Hindlimb muscle (tissue), 1 donor: Measurements from ENCODE around the gene GAA. TPM values are rescaled to one million over a fixed set of nuclear protein-coding genes. Genes with fewer than 3 reads are reported as not detected.

Experiments
- DNase-seq: peaks from one replicate; pipeline ENCODE4 v3.0.0-alpha.2; 2013
- polyA plus RNA-seq: library from polyadenylated mRNA; unstranded; fragments of 120-200 nt; gene quantifications from one replicate; pipeline ENCODE4 v1.2.1, GENCODE V29; 2013; ENCODE audit not compliant: insufficient read length

GAA gene
- polyA plus RNA-seq, 1 donor: 38.6 TPM

DNA sequence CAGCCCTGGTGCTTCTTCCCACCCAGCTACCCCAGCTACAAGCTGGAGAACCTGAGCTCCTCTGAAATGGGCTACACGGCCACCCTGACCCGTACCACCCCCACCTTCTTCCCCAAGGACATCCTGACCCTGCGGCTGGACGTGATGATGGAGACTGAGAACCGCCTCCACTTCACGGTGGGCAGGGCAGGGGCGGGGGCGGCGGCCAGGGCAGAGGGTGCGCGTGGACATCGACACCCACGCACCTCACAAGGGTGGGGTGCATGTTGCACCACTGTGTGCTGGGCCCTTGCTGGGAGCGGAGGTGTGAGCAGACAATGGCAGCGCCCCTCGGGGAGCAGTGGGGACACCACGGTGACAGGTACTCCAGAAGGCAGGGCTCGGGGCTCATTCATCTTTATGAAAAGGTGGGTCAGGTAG is 3.6 kb downstream of the GAA start:
- DNase-seq: no peak

DNA sequence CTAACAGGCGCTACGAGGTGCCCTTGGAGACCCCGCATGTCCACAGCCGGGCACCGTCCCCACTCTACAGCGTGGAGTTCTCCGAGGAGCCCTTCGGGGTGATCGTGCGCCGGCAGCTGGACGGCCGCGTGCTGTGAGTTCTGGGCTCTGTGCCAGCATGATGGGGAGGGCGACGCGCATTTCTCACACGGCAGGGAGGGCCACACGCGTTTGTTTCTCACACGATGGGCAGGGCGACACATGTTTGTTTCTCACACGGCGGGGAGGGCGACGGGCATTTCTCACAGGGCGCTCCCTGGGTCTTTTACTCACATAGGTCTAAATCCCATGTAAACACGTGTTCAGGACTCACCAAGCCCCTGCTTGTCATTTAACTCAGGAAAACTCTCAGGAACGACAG is 4.4 kb downstream of the GAA start:
- no peak for DNase-seq

DNA sequence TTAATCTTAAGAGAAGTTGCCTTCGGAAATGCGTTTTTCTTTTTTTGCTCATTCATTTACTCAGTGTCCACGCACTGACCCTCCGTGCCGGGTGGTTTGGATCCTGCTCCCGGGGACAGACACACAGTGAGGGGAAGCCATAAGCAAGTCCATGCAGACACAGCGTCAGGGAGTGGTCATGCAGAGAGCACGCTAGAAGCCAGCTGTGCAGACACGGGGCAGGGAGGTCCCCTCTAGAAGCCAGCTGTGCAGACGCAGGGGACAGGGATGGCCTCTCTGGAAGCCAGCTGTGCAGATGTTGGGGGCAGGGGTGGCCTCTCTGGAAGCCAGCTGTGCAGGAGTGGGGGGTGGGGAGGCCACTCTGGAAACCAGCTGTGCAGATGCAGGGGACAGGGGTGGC is 4.8 kb downstream of the GAA start:
- DNase-seq: no peak

DNA sequence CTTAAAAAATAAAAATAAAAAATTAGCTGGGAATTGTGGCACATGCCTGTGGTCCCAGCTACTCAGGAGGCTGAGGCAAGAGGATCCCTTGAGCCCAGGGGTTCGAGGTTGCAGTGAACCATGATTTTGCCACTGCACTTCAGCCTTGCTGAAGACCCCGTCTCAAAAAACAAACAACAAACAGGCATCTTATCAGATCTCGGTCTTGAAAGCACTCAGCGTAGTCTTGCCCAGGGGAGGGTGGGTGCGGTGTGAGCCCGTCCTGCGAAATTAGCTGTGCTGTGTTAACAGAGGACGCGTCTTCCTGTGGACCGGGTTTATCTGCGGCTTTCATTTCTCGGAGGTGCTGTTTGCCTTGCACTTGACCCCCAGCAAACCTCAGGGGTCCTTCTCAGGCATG is 5.4 kb downstream of the GAA start:
- no peak for DNase-seq

DNA sequence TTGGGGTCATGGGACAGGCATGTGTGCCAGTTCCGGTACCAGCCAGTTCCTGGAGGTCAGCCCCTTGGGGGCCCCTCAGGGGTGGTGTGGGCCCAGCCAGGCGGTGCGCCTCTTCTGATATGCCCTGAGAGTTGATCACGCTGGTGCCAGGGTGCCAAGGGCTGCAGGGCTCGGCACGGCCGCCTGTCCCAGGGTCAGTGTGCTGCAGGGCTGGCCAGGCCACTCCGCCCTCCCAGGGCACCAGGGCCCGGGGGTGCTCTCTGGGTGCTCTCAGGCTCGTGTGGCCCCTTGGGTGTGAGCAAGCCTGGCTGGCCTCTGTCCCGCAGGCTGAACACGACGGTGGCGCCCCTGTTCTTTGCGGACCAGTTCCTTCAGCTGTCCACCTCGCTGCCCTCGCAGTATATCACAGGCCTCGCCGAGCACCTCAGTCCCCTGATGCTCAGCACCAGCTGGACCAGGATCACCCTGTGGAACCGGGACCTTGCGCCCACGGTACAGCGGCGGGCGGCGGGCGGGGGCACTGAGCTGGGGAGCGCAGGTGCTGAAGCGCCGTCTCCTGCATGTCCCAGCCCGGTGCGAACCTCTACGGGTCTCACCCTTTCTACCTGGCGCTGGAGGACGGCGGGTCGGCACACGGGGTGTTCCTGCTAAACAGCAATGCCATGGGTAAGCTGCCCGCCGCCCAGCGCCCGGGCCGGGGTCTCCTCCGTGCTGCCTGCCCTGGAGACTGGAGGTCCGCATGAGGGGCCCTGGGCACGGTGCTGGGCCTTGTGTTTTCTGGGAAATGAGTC is 6.0 kb downstream of the GAA start:
- no peak for DNase-seq

DNA sequence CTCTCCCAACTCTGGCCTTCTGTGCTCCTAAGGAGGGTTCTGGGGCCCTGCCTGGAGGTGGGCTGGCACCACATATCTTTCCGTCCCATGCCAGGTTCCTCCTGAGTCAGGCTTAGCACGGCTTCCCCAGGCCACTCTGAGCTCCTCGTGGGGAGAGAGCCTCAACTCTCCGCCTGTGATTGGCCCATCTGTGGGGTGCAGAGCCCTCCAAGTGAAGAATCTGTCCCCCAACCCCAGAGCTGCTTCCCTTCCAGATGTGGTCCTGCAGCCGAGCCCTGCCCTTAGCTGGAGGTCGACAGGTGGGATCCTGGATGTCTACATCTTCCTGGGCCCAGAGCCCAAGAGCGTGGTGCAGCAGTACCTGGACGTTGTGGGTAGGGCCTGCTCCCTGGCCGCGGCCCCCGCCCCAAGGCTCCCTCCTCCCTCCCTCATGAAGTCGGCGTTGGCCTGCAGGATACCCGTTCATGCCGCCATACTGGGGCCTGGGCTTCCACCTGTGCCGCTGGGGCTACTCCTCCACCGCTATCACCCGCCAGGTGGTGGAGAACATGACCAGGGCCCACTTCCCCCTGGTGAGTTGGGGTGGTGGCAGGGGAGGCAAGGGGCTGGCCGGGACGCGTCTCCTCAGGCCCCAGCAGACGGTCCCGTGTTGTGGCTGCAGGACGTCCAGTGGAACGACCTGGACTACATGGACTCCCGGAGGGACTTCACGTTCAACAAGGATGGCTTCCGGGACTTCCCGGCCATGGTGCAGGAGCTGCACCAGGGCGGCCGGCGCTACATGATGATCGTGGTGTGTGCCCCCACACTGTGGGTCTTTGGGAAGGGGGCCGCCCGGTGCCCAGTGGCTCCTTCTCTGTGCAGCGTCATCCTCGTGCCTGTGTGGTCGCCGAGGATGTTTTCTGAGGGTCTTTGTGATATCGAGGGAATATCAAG is 6.9 kb downstream of the GAA start:
- no peak for DNase-seq

DNA sequence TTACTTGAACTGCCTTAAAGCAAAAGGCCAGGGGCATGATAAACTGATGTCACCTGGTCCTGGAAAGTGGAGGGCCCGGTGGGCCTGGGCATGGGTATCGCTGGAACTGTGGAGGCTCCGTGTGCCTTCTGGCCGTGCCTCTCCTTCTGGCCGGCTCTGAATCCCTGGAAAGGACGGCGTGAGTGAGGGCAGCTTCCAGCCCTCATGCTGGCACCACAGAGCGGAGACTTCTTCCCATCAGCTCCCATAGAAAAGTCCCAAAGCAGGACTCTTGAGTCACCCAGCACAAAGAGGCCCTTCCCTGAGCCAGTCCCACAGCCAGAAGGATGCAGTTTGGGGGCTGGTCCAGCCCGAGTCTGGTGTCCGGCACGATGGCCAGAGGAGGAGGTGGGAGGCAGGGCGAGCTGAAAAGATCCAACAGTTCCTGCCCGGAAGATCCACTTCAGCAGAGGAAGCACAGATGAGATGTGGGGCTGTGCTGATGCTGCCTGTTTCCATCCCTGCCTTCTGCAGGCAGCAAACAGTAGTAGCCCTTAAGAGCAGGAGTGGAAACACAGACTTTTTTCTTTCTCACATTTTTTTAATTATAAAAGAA is 7.8 kb downstream of the GAA start:
- DNase-seq: no peak

DNA sequence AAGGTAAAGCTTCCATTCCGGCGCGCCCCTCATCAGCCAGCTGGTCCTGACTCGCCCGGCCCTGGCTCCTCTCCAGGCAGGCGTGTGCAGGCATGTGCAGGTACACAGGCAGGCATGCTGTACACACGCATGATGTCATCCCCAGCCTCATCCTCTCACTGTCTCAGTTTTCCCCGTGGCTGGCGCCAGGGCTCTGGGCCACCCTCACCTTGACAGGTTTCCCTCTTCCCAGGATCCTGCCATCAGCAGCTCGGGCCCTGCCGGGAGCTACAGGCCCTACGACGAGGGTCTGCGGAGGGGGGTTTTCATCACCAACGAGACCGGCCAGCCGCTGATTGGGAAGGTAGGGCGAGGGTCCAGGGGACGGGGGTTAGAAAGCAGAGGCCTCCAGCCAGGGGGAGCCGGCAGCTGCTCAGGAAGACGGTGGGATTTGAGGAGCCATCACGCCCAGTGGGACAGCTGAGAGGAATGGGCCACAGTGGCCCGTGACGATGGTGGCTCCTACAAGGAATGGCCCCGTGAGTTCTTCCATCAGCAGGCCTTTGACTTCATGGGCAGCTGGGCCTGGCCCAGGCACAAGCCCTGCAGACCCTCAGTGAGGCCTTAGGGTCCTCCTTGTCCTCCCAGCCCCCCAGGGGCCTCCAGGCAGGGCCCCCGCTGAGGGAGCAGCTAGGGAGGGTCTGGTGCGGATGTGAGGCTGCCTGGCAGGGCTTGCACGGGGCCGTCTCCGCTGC is 8.5 kb downstream of the GAA start:
- DNase-seq: no peak

DNA sequence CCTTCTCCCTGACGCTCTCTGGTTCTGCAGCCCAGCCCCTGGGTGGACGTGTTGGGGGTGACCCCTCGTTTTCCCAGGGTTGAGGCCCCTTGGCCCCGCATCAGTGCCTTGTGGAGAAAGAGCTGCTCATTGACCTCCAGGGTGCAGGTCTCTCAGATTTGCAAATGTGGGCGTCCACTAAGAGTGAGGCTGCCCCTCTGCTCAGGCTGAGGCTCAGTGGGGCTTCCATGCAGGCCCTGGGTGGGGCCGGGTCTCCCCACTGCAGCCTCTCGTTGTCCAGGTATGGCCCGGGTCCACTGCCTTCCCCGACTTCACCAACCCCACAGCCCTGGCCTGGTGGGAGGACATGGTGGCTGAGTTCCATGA is 9.0 kb downstream of the GAA start:
- no peak for DNase-seq

DNA sequence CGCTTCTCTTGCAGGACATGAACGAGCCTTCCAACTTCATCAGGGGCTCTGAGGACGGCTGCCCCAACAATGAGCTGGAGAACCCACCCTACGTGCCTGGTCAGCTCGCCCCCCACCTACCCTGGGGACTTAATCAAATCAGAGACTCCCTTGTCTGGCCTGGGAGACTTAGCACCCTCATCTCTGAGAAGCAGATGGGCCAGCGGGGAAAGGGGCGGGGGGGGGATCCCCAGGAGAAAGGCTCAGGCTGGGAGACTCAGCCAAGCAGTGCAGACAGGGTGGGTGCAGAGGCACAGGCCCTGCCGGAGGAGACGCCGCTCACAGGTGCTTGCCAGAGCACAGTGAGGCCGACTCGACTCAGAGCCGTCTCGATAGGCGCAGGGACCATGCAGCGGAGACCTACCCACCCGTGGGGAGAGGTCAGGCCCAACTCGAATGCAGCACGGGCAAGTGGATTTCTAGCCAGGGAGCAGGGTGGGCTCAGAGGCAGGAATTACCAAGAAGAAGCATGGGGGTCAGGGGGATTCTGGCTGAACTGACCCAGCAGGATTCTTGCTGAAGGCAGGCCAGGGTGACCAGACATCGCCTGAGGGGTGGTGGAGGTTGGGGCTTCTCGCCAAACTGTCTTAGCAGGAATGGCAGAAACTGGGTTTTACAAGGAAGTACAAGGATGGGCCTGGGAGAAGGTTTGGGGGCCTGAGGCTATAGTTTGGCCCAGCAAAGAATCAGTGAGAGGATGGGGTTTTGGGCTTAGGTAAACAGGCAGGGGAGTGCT is 9.7 kb downstream of the GAA start:
- no peak for DNase-seq

DNA sequence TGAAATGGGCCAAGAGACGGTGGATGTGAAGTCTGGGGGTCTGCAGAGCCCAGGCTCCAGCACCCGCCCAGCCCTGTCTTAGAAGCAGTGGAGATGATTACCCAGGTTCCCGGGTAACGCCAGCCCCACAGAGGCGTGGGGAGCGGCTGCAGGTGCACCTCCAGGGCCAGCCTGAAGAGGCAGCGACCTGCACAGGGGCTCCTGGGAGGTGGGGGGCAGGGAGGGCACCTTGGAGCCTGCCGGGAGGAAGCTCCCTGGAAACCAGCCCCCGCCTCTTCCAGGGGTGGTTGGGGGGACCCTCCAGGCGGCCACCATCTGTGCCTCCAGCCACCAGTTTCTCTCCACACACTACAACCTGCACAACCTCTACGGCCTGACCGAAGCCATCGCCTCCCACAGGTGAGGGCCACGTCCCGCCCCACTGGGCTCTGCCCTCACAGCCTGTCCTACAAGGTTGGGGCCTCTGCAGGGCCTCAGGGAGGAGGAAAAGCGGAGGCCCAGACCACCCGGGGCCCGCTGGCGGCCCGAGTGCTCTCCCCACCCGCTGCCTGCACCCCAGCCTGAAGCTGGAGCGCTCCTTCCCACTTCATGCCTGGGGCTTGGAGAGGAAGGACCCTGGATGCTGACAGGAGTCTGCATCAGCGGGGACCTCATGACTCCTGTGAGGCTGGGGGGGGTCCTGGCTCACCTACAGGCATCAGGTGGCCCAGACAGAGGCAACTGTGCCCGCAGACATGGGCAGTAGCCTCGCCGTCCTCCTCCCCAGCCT is 10.5 kb downstream of the GAA start:
- DNase-seq: no peak

DNA sequence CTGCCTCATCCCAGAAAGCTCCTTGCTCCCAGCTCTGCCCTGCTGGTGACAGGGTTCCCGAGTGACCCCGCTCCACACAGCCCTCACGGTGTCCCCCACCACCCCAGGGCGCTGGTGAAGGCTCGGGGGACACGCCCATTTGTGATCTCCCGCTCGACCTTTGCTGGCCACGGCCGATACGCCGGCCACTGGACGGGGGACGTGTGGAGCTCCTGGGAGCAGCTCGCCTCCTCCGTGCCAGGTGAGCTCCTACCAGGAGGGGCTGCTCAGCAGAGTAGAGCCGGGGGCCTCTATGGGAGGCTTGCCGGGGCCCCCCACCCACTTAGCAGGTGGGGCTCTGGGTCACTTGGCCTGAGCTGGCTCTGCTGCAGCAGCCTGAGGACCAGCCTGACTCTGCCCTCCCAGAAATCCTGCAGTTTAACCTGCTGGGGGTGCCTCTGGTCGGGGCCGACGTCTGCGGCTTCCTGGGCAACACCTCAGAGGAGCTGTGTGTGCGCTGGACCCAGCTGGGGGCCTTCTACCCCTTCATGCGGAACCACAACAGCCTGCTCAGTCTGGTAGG is 11.2 kb downstream of the GAA start:
- DNase-seq: no peak

DNA sequence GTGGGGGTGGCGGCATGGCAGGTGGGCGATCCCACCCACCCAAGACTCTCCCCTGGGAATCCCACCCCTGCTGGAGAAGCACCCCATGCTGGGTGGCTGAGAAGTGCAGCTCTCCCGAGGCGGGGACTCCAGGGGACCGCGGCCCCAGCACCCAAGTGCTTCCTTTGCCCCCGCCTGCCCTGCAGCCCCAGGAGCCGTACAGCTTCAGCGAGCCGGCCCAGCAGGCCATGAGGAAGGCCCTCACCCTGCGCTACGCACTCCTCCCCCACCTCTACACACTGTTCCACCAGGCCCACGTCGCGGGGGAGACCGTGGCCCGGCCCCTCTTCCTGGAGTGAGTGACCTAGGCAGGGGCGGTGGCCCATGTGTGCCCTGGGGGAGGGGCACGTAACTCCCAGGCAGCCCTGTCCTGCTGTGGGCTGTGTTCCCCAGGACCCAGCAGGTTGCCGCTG is 11.7 kb downstream of the GAA start:
- no peak for DNase-seq

DNA sequence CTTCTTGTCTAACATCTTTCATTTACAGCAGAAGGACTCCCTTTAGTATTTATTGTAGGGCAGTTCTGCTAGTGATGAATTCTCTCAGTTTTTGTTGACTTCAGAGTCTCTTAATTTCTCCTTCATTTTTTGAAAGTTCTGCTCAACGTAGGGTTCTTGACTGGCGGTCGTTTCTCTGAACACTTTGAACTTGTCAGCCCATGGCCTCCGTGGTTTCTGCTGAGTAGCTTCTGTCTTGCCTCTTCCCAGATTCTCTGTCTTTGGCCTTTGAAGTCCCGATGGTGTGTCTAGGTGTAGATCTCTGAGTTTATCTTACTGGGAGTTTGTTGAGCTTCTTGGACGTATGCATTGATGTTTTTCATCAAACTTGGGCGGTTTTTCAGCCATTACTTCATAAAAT is 13.4 kb downstream of the GAA start:
- DNase-seq: no peak

DNA sequence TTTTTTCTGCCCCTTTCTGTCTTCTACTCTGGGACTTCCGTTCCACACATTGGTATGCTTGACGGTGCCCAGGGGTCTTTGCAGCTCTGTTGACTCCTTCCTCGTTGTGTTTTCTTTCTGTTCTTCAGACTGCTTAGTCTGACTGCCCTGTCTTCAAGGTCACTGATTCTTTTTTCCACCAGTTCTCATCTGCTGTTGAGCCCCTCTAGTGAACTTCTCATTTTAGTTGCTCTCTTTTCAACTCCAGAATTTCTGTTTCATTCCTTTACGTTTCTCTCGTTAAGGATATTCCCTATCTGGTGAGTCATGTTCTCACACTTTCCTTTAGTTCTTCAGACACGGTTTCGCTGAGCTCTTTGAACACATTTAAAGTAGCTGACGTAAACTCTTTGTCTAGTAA is 13.8 kb downstream of the GAA start:
- DNase-seq: no peak

DNA sequence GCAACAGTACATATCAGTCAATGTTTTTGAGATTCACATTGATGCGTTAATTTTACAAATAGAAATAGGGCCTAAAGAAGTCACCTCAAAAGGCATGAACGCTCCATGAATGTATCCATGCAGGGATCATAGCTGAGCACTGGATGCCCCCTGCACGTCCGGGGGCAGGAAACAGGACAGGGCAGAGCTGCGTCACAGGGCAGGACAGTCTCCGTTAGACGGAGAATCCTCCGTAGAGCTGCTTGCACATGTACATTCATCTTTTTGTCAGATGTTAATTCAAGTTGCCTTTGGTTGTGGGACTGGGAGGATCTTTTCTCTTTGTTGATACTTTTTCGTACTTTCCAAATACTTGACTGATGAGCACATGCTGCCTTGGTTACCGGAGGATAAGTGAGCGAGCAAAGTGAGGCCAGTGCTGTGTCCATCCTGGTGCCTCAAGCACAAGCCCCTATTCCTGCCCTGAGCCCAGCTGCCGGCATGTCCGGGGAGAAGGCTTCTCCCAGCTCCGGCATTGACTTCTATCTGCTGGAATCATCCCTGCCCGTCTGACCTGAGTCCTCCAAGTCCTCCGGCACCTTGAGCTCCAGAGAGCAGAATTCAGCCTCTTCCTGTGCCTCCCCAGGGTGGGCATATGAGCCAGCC is 15.0 kb downstream of the GAA start:
- DNase-seq: no peak

DNA sequence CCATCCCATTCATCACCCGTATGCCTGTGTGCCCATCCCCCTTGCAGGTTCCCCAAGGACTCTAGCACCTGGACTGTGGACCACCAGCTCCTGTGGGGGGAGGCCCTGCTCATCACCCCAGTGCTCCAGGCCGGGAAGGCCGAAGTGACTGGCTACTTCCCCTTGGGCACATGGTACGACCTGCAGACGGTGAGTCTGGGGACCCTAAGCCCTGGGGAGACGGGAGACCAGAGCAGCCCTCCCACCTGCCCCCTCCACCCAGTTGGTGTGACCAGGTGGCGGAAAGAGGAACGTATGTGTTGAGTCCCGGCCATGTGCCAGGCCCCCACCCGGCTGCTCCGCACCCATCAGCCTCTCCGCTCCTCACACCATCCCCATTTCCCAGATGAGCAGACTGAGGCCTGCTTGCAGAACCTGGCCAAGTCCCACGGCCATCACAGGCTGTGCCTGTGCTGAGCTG is 15.6 kb downstream of the GAA start:
- DNase-seq: no peak

DNA sequence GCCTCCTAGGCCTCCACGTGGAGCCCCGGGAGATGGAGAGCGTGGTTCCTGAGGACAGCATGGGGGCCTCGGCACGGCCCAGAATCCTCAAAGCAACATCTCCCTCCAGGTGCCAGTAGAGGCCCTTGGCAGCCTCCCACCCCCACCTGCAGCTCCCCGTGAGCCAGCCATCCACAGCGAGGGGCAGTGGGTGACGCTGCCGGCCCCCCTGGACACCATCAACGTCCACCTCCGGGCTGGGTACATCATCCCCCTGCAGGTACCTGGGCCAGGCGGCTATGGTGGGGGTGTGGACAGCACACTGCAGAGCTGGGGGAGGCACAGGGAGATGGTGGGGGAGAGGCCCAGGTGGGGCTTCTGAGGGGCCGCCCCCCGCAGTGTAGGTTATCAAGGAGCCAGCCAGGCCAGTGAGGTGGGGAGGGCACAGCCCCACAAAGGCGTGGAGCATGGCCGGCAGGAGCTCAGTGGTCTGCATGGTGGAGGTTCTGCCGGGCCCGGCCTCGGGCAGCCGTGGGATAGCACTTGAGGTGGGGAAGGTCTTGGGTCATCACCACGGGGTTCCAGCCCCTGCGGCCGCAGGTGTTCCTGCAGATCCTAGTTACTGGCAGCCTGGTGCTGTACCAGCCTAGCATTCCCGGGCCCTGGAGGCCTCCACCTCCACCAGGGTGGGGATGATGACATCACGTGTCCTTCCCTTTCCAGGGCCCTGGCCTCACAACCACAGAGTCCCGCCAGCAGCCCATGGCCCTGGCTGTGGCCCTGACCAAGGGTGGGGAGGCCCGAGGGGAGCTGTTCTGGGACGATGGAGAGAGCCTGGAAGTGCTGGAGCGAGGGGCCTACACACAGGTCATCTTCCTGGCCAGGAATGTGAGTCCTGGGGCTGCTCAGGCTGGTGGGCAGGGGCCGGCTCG is 16.4 kb downstream of the GAA start:
- no peak for DNase-seq
